ENCODE results near the gene GRAP2.

- TF ChIP-seq, protein P1, sequence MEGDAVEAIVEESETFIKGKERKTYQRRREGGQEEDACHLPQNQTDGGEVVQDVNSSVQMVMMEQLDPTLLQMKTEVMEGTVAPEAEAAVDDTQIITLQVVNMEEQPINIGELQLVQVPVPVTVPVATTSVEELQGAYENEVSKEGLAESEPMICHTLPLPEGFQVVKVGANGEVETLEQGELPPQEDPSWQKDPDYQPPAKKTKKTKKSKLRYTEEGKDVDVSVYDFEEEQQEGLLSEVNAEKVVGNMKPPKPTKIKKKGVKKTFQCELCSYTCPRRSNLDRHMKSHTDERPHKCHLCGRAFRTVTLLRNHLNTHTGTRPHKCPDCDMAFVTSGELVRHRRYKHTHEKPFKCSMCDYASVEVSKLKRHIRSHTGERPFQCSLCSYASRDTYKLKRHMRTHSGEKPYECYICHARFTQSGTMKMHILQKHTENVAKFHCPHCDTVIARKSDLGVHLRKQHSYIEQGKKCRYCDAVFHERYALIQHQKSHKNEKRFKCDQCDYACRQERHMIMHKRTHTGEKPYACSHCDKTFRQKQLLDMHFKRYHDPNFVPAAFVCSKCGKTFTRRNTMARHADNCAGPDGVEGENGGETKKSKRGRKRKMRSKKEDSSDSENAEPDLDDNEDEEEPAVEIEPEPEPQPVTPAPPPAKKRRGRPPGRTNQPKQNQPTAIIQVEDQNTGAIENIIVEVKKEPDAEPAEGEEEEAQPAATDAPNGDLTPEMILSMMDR (IDR thresholded peaks at IDR 0.05): no peak
- no peak for TF ChIP-seq EP300 (IDR thresholded peaks at IDR 0.05)
Observed at GRCh38 chr22:39995393-39996252, 94.7 kb downstream of the GRAP2 start.

Data from esophagus muscularis mucosa (tissue), 3 donors.